Measurements from ENCODE around the gene DHRS9. TPM values are rescaled to one million over a fixed set of nuclear protein-coding genes. Genes with fewer than 3 reads are reported as not detected.

The DHRS9 gene
- total RNA-seq, 2 donors from 2014 or later: 0.95 to 4.8 TPM

- H3K27me3 ChIP-seq (replicated peaks; ENCODE audit: insufficient read depth): no peaks in the 10 kb centered on the region
- H3K36me3 ChIP-seq: no peaks in the 10 kb centered on the region
- H3K4me3 ChIP-seq: no peak within 1 kb of the TSS
- DNase-seq (ENCODE audit: low spot score) (no peak), ATAC-seq (ENCODE audit: insufficient number of reproducible peaks, low FRiP score, low read depth) (no peak)
- H3K27ac ChIP-seq: no peak within 1 kb of the TSS
- TF ChIP-seq CTCF (IDR thresholded peaks at IDR 0.05): no peak
- H3K9me3 ChIP-seq: no peaks in the 10 kb centered on the region
- no peaks in the 10 kb centered on the region for H3K4me1 ChIP-seq (ENCODE audit: control insufficient read depth in 1 of 2, low read depth in 2 of 2)
Observed at GRCh38 chr2:169031202-169031601, 38.2 kb upstream of the DHRS9 start, which contains the start of gene ABCB11. ABCB11 (minus strand) TSS chr2:169031324; CDS start chr2:169018125, 13,199 bp downstream.

- Histone ChIP-seq H3K4me1 (ENCODE audit: control insufficient read depth in 1 of 2, low read depth in 2 of 2) (no peaks in the 10 kb centered on the region), H3K9me3 (no peaks in the 10 kb centered on the region), H3K4me3 (no peak overlapping the region), H3K27ac (no peak overlapping the region), H3K27me3 (replicated peaks; ENCODE audit: insufficient read depth) (no peaks in the 10 kb centered on the region), H3K36me3 (no peaks in the 10 kb centered on the region)
- no peak for DNase-seq (ENCODE audit: low spot score)
- no peak for TF ChIP-seq CTCF (IDR thresholded peaks at IDR 0.05)
- no peak for ATAC-seq (ENCODE audit: insufficient number of reproducible peaks, low FRiP score, low read depth)
Observed at GRCh38 chr2:169034256-169034655, 35.1 kb upstream of the DHRS9 start.

- H3K36me3 ChIP-seq: no peaks in the 10 kb centered on the region
- no peak for TF ChIP-seq CTCF (IDR thresholded peaks at IDR 0.05)
- DNase-seq (ENCODE audit: low spot score) (no peak), ATAC-seq (ENCODE audit: insufficient number of reproducible peaks, low FRiP score, low read depth) (no peak)
- H3K4me3 ChIP-seq: no peak overlapping the region
- H3K9me3 ChIP-seq: no peaks in the 10 kb centered on the region
- no peak overlapping the region for H3K27ac ChIP-seq
- H3K27me3 ChIP-seq (replicated peaks; ENCODE audit: insufficient read depth): no peaks in the 10 kb centered on the region
- no peaks in the 10 kb centered on the region for H3K4me1 ChIP-seq (ENCODE audit: control insufficient read depth in 1 of 2, low read depth in 2 of 2)
Observed at GRCh38 chr2:169034984-169035544, 34.3 kb upstream of the DHRS9 start.

GRCh38 chr2:169035887-169036286, 33.5 kb upstream of the DHRS9 start:
- TF ChIP-seq CTCF (IDR thresholded peaks at IDR 0.05): no peak

GRCh38 chr2:169036736-169037440, 32.5 kb upstream of the DHRS9 start:
- Histone ChIP-seq H3K9me3 (no peaks in the 10 kb centered on the region), H3K4me1 (ENCODE audit: control insufficient read depth in 1 of 2, low read depth in 2 of 2) (no peaks in the 10 kb centered on the region), H3K27ac (no peak overlapping the region), H3K27me3 (replicated peaks; ENCODE audit: insufficient read depth) (no peaks in the 10 kb centered on the region), H3K4me3 (no peak overlapping the region), H3K36me3 (no peaks in the 10 kb centered on the region)
- no peak for TF ChIP-seq CTCF (IDR thresholded peaks at IDR 0.05)
- ATAC-seq (ENCODE audit: insufficient number of reproducible peaks, low FRiP score, low read depth) (no peak), DNase-seq (ENCODE audit: low spot score) (no peak)

More at GRCh38 chr2:169035887-169036286, 33.5 kb upstream of the DHRS9 start:
- no peaks in the 10 kb centered on the region for H3K9me3 ChIP-seq
- H3K4me1 ChIP-seq (ENCODE audit: control insufficient read depth in 1 of 2, low read depth in 2 of 2): no peaks in the 10 kb centered on the region
- no peaks in the 10 kb centered on the region for H3K27me3 ChIP-seq (replicated peaks; ENCODE audit: insufficient read depth)
- DNase-seq (ENCODE audit: low spot score) (no peak), ATAC-seq (ENCODE audit: insufficient number of reproducible peaks, low FRiP score, low read depth) (no peak)
- H3K36me3 ChIP-seq: no peaks in the 10 kb centered on the region
- H3K27ac ChIP-seq: no peak overlapping the region
- no peak overlapping the region for H3K4me3 ChIP-seq
